Testis (tissue), 3 donors: ENCODE data around the gene WDFY2. TPM values are rescaled to one million over a fixed set of nuclear protein-coding genes. Genes with fewer than 3 reads are reported as not detected.
"Not testable (repeated sequence)": the region's sequence is repeated elsewhere in the genome, so short reads cannot be mapped to it uniquely, and the experiment has no call there.

ENCODE experiments used
- DNase-seq: peaks from one replicate; pipeline ENCODE4 v3.0.0-alpha.2; 2019
- H3K27ac ChIP-seq, 2 donors: fragments of 200-600 bp; sonication (generic); one replicate each; pipeline ENCODE4 v1.5.1; 2019
- H3K27me3 ChIP-seq: fragments of 200-600 bp; sonication (generic); one replicate; pipeline ENCODE4 v1.5.1; 2019
- H3K36me3 ChIP-seq: fragments of 200-600 bp; sonication (generic); one replicate; pipeline ENCODE4 v1.5.1; 2017; ENCODE audit warnings: low read depth; ENCODE audit errors: missing control alignments
- H3K4me1 ChIP-seq: fragments of 200-600 bp; sonication (generic); one replicate; pipeline ENCODE4 v1.5.1; 2019
- H3K4me3 ChIP-seq, 2 donors: fragments of 200-600 bp; sonication (generic); one replicate each; pipeline ENCODE4 v1.5.1; 2017 to 2019
- H3K9me3 ChIP-seq: fragments of 200-600 bp; sonication (generic); one replicate; pipeline ENCODE4 v1.5.1; 2017
- CTCF ChIP-seq, 3 experiments: fragments of 450-650 bp in 2 of 3; fragments of 200-600 bp in 1 of 3; sonication (generic) in 1 of 3; IDR thresholded peaks; one replicate each; pipeline ENCODE4 v1.5.1; 2016 to 2019; ENCODE audit warnings: antibody characterized with exemption in 3 of 3, mild to moderate bottlenecking in 2 of 3, moderate library complexity in 1 of 3
- POLR2A ChIP-seq: fragments of 450-650 bp; IDR thresholded peaks from one replicate; pipeline ENCODE4 v1.6.1; 2017; ENCODE audit warnings: antibody characterized with exemption, mild to moderate bottlenecking, moderate library complexity
- WGBS, 2 donors: methylation state at CpG; one replicate each; pipeline ENCODE4 v1.1.5; 2018; 5-methylcytosine and 5-hydroxymethylcytosine counted together
- intact Hi-C: fragments of 100-400 bp; cut with DNase I; formaldehyde crosslinking; loops from one replicate; pipeline ENCODE4 v1.15.1; 2023; ENCODE audit warnings: low total_unique reads
- polyA plus RNA-seq: library from polyadenylated mRNA; stranded (reverse); fragments of 350-450 nt; fragmentation: Illumina TruSeq; extraction: RNeasy Lipid Tissue Mini Kit (QIAGEN cat#74804); gene quantifications from one replicate; pipeline ENCODE4 v1.2.3, GENCODE V29; 2014; ENCODE audit warnings: low read depth, low replicate concordance; ENCODE audit not compliant: insufficient read depth
- total RNA-seq, 2 donors: library from RNA; depleted of rRNA; stranded (reverse); fragments of >200 nt; gene quantifications; one replicate each; pipeline ENCODE4 v1.2.3, GENCODE V29; 2016

WDFY2 gene
- total and polyA plus RNA-seq, 3 donors from 2014 or later = 17.1 to 45.8 (median 36.1) TPM

GRCh38 chr13:51562011-51562671 is 22.1 kb upstream of the WDFY2 start:
- no peak overlapping the region for H3K27ac ChIP-seq
- 75 to 81% methylated on average over 9 of the region's 9 CpGs for WGBS, 2 donors
- H3K9me3 ChIP-seq = no peaks in the 10 kb centered on the region
- H3K4me3 ChIP-seq = no peak overlapping the region
- TF ChIP-seq POLR2A (no peak), CTCF (IDR thresholded peaks at IDR 0.05) (no peak)
- intact Hi-C loops = no loop called here
- DNase-seq = no peak
- H3K36me3 ChIP-seq = no peaks in the 10 kb centered on the region
- no peaks in the 10 kb centered on the region for H3K4me1 ChIP-seq
- H3K27me3 ChIP-seq = no peaks in the 10 kb centered on the region

- intact Hi-C loops = no loop called here
- no peak for DNase-seq
- Histone ChIP-seq H3K9me3 (no peaks in the 10 kb centered on the region), H3K27me3 (no peaks in the 10 kb centered on the region), H3K4me1 (no peaks in the 10 kb centered on the region), H3K4me3 (no peak overlapping the region), H3K27ac (no peak overlapping the region), H3K36me3 (no peaks in the 10 kb centered on the region)
- no peak for TF ChIP-seq CTCF (IDR thresholded peaks at IDR 0.05)
- no peak for TF ChIP-seq POLR2A
- WGBS, 2 donors = 58 to 69% methylated on average over 3 of the region's 3 CpGs
Observed at GRCh38 chr13:51564252-51564651, 20.0 kb upstream of the WDFY2 start.

- Histone ChIP-seq H3K27me3 (no peaks in the 10 kb centered on the region), H3K4me3 (no peak overlapping the region), H3K4me1 (no peaks in the 10 kb centered on the region), H3K36me3 (no peaks in the 10 kb centered on the region), H3K27ac (no peak overlapping the region), H3K9me3 (no peaks in the 10 kb centered on the region)
- WGBS, 2 donors = 95 to 100% methylated on average over 1 of the region's 1 CpG
- no peak for DNase-seq
- intact Hi-C loops = no loop called here
- TF ChIP-seq CTCF (IDR thresholded peaks at IDR 0.05) (no peak), POLR2A (no peak)
Observed at GRCh38 chr13:51564671-51565070, 19.6 kb upstream of the WDFY2 start.

- intact Hi-C loops, H3K9me3 ChIP-seq, H3K27ac ChIP-seq, H3K4me1 ChIP-seq, H3K27me3 ChIP-seq, H3K36me3 ChIP-seq, H3K4me3 ChIP-seq, DNase-seq: not testable (repeated sequence)
- 87 to 92% methylated on average over 4 of the region's 4 CpGs for WGBS, 2 donors
Observed at GRCh38 chr13:51569001-51569400, 15.3 kb upstream of the WDFY2 start.

- no peaks in the 10 kb centered on the region for H3K36me3 ChIP-seq
- H3K27me3 ChIP-seq = no peaks in the 10 kb centered on the region
- no peaks in the 10 kb centered on the region for H3K9me3 ChIP-seq
- H3K27ac ChIP-seq = no peak overlapping the region
- TF ChIP-seq CTCF (IDR thresholded peaks at IDR 0.05) = no peak
- no peak for TF ChIP-seq POLR2A
- no peak overlapping the region for H3K4me3 ChIP-seq
- intact Hi-C loops = no loop called here
- WGBS, 2 donors = 96 to 100% methylated on average over 1 of the region's 1 CpG
- no peak for DNase-seq
- no peaks in the 10 kb centered on the region for H3K4me1 ChIP-seq
Observed at GRCh38 chr13:51576754-51577153, 7.5 kb upstream of the WDFY2 start.
